Ovary (tissue), 9 donors: ENCODE results near the gene LYZL6. TPM values are rescaled to one million over a fixed set of nuclear protein-coding genes. Genes with fewer than 3 reads are reported as not detected.

ENCODE experiments used
- DNase-seq, 5 donors: peaks; one replicate each; pipeline ENCODE4 v3.0.0-alpha.2; 2019 to 2020
- H3K27ac ChIP-seq, 2 donors: fragments of 200-600 bp; one replicate each; pipeline versions ENCODE4 v1.5.1 to v1.8.0; 2019 to 2022
- H3K27me3 ChIP-seq: fragments of 200-600 bp; one replicate; pipeline ENCODE4 v1.8.0; 2022
- H3K36me3 ChIP-seq: fragments of 200-600 bp; sonication (generic); one replicate; pipeline ENCODE4 v1.5.1; 2019
- H3K4me1 ChIP-seq: one replicate; pipeline ENCODE4 v1.8.1; 2013; ENCODE audit warnings: mild to moderate bottlenecking, moderate library complexity; ENCODE audit not compliant: insufficient read depth
- H3K4me3 ChIP-seq: fragments of 200-600 bp; sonication (generic); one replicate; pipeline ENCODE4 v1.5.1; 2017
- H3K9me3 ChIP-seq, 2 donors: fragments of 200-600 bp in 1 of 2; sonication (generic) in 1 of 2; one replicate each; pipeline versions ENCODE4 v1.5.1 to v1.8.1; 2013 to 2019; ENCODE audit warnings: mild to moderate bottlenecking in 1 of 2, moderate library complexity in 1 of 2
- EP300 ChIP-seq: sonication (generic); formaldehyde crosslinking; IDR thresholded peaks from one replicate; pipeline ENCODE4 v1.6.1; 2017; ENCODE audit warnings: antibody characterized with exemption
- POLR2A ChIP-seq: fragments of 450-650 bp; IDR thresholded peaks from one replicate; pipeline ENCODE4 v1.6.1; 2017; ENCODE audit warnings: antibody characterized with exemption, mild to moderate bottlenecking, moderate library complexity
- WGBS, 3 donors: extraction: QIAGEN DNeasy Blood & Tissue Kit in 1 of 3; methylation state at CpG; one replicate each; pipeline versions ENCODE4 v1.1.5 to v1.1.7; 2013 to 2017; 5-methylcytosine and 5-hydroxymethylcytosine counted together
- intact Hi-C, 4 donors: fragments of 100-400 bp; cut with DNase I; formaldehyde crosslinking; loops; one replicate each; pipeline versions ENCODE4 v1.11.0 to v1.15.1; 2022 to 2023
- polyA plus RNA-seq, 2 donors: library from polyadenylated mRNA; stranded (reverse); fragments of 200-250 nt in 1 of 2; fragments of 350-450 nt in 1 of 2; fragmentation: Illumina TruSeq in 1 of 2; extraction: RNeasy Lipid Tissue Mini Kit (QIAGEN cat#74804) in 1 of 2; gene quantifications; one replicate each; pipeline ENCODE4 v1.2.3, GENCODE V29; 2013 to 2014
- total RNA-seq, 7 donors: library from RNA; depleted of rRNA in 2 of 7; stranded (reverse); fragments of >200 nt in 2 of 7; fragmentation: NEBNext Ultra II Directional in 3 of 7; extraction: Animal tissue kit (Norgen Biotek cat#: 25700) in 3 of 7; gene quantifications; one replicate each; pipeline versions ENCODE4 v1.1.0 to v1.2.4, GENCODE V29; 2016 to 2023
- TF ChIP-seq, protein P1 (sequence below), 3 donors: fragments of 450-650 bp in 2 of 3; fragments of 200-600 bp in 1 of 3; IDR thresholded peaks; one replicate each; pipeline versions ENCODE4 v1.5.1 to v1.8.0; 2016 to 2022; ENCODE audit warnings: antibody characterized with exemption in 3 of 3, mild to moderate bottlenecking in 1 of 3
- donor health status: DM: no; HTN: no; CAD: no; lungs with moderate emphysema.
- donor health status: DM: no; HTN: no; CAD: no.
- donor health status: Bipolar disorder and iron deficiency.
- donor health status: DM: yes; HTN: yes; CAD: no.
- donor health status: DM: no; HTN: no; CAD: no.
- donor health status: DM: yes; HTN: yes; CAD: no.

Gene LYZL6
- total and polyA plus RNA-seq, 9 donors, result not detected

- WGBS, 3 donors, result 97 to 100% (median 98%) methylated on average over 3 of the region's 3 CpGs
These were observed 31.1 kb downstream of the LYZL6 start for GRCh38 chr17:35912339-35912912.

GRCh38 chr17:35909408-35909807, 34.1 kb downstream of the LYZL6 start:
- no peaks in the 10 kb centered on the region for H3K36me3 ChIP-seq
- H3K9me3 ChIP-seq, result no peaks in the 10 kb centered on the region
- no peak for DNase-seq
- TF ChIP-seq EP300, result no peak
- TF ChIP-seq POLR2A, result no peak
- TF ChIP-seq, protein P1, sequence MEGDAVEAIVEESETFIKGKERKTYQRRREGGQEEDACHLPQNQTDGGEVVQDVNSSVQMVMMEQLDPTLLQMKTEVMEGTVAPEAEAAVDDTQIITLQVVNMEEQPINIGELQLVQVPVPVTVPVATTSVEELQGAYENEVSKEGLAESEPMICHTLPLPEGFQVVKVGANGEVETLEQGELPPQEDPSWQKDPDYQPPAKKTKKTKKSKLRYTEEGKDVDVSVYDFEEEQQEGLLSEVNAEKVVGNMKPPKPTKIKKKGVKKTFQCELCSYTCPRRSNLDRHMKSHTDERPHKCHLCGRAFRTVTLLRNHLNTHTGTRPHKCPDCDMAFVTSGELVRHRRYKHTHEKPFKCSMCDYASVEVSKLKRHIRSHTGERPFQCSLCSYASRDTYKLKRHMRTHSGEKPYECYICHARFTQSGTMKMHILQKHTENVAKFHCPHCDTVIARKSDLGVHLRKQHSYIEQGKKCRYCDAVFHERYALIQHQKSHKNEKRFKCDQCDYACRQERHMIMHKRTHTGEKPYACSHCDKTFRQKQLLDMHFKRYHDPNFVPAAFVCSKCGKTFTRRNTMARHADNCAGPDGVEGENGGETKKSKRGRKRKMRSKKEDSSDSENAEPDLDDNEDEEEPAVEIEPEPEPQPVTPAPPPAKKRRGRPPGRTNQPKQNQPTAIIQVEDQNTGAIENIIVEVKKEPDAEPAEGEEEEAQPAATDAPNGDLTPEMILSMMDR (IDR thresholded peaks at IDR 0.05), result no peak
- whole genome bisulfite sequencing, 3 donors, result 78 to 82% (median 80%) methylated on average over 3 of the region's 3 CpGs
- intact Hi-C loops, result no loop called here
- H3K27ac ChIP-seq, result no peak overlapping the region
- no peaks in the 10 kb centered on the region for H3K27me3 ChIP-seq
- H3K4me3 ChIP-seq, result no peak overlapping the region
- H3K4me1 ChIP-seq, result no peaks in the 10 kb centered on the region

More at GRCh38 chr17:35912339-35912912, 31.1 kb downstream of the LYZL6 start:
- no peak overlapping the region for H3K4me3 ChIP-seq
- H3K27me3 ChIP-seq, result no peaks in the 10 kb centered on the region
- no peaks in the 10 kb centered on the region for H3K9me3 ChIP-seq
- no peak for DNase-seq
- no peak overlapping the region for H3K27ac ChIP-seq
- TF ChIP-seq, protein P1 (IDR thresholded peaks at IDR 0.05), result no peak
- TF ChIP-seq EP300, result no peak
- no peak for TF ChIP-seq POLR2A
- no peaks in the 10 kb centered on the region for H3K36me3 ChIP-seq
- H3K4me1 ChIP-seq, result no peaks in the 10 kb centered on the region
- intact Hi-C loops, result no loop called here

- H3K27me3 ChIP-seq, result no peaks in the 10 kb centered on the region
- intact Hi-C loops, result no loop called here
- H3K27ac ChIP-seq, result no peak overlapping the region
- H3K4me3 ChIP-seq, result no peak overlapping the region
- WGBS, 3 donors, result 48 to 58% (median 54%) methylated on average over 5 of the region's 5 CpGs
- H3K9me3 ChIP-seq, result no peaks in the 10 kb centered on the region
- no peak for DNase-seq
- no peaks in the 10 kb centered on the region for H3K36me3 ChIP-seq
- H3K4me1 ChIP-seq, result no peaks in the 10 kb centered on the region
- TF ChIP-seq EP300 (no peak), POLR2A (no peak)
- TF ChIP-seq, protein P1 (IDR thresholded peaks at IDR 0.05), result no peak
These were observed 35.8 kb downstream of the LYZL6 start for GRCh38 chr17:35907691-35908090.

GRCh38 chr17:35906926-35907637, 36.4 kb downstream of the LYZL6 start:
- Histone ChIP-seq H3K36me3 (no peaks in the 10 kb centered on the region), H3K27ac (no peak overlapping the region), H3K27me3 (no peaks in the 10 kb centered on the region), H3K4me1 (no peaks in the 10 kb centered on the region), H3K4me3 (no peak overlapping the region), H3K9me3 (no peaks in the 10 kb centered on the region)
- WGBS, 3 donors, result 60 to 71% (median 62%) methylated on average over 3 of the region's 3 CpGs
- no peak for TF ChIP-seq POLR2A
- intact Hi-C loops, result no loop called here
- no peak for DNase-seq
